ENCODE measurements around the gene SERPINB5.

GRCh38 chr18:63550068-63550467 lies 73.3 kb downstream of the SERPINB5 start:
- no peak for TF ChIP-seq CTCF (IDR thresholded peaks at IDR 0.05)
- TF ChIP-seq POLR2A (IDR thresholded peaks at IDR 0.05) = no peak

Measured in testis (tissue), 2 donors.